Gastroesophageal sphincter (tissue), 3 donors: ENCODE results near the gene PNCK.

Experiments used
- CTCF ChIP-seq, 4 experiments: fragments of 200-600 bp in 2 of 4; fragments of 450-650 bp in 2 of 4; sonication (generic) in 1 of 4; IDR thresholded peaks; one replicate each; pipeline ENCODE4 v1.5.1; 2017 to 2019; ENCODE audit warnings: antibody characterized with exemption in 4 of 4, mild to moderate bottlenecking in 2 of 4, moderate library complexity in 2 of 4
- EP300 ChIP-seq: sonication (generic); formaldehyde crosslinking; IDR thresholded peaks from one replicate; pipeline ENCODE4 v1.6.1; 2017; ENCODE audit warnings: antibody characterized with exemption, mild to moderate bottlenecking
- POLR2A ChIP-seq, 2 donors: fragments of 450-650 bp; IDR thresholded peaks; one replicate each; pipeline ENCODE4 v1.6.1; 2017; ENCODE audit warnings: antibody characterized with exemption in 2 of 2, mild to moderate bottlenecking in 2 of 2, moderate library complexity in 1 of 2
- POLR2AphosphoS5 ChIP-seq: sonication (generic); formaldehyde crosslinking; IDR thresholded peaks from one replicate; pipeline ENCODE4 v1.6.1; 2017; ENCODE audit warnings: antibody characterized with exemption

DNA sequence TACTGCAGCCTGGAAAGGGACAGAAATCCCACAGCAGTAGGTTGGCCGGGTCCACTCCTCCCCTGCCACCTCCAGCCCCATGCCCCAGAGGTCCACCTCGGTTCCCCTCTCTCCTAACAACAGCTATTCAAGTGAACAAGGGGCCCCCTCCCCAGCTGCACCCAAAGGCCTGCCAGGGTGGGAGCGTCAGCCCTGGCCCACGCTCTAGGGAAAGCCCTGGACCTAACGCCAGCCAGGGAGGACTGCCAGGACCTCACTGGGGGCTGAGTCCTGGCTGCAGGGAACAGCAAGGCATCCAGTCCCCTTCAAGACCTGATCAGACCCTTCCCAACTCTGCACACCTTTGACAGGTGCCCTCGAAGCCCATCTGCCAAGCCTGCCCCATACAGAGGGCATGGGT, 27.4 kb upstream of the PNCK start:
- TF ChIP-seq CTCF (IDR thresholded peaks at IDR 0.05) = no peak
- no peak for TF ChIP-seq EP300
- TF ChIP-seq POLR2AphosphoS5 = no peak
- TF ChIP-seq POLR2A (IDR thresholded peaks at IDR 0.05) = no peak
